NCI-H82 (cell line): ENCODE data around the gene RHCG.

Source experiments
- DNase-seq: peaks from one replicate; lab custom pipeline; 2025; lab: John Stamatoyannopoulos, UW

Gene RHCG

GRCh38 chr15:89496155-89497098, at the start of gene RHCG:
Gene RHCG (minus strand): TSS chr15:89496583. CDS start chr15:89496544, 39 bp downstream.
- DNase-seq = peak; percentile 82

GRCh38 chr15:89543389-89543788, 47.0 kb upstream of the RHCG start:
- DNase-seq = no peak

- DNase-seq = no peak
These were observed 46.0 kb upstream of the RHCG start for GRCh38 chr15:89542369-89542768.

GRCh38 chr15:89539027-89539426, 42.6 kb upstream of the RHCG start:
- DNase-seq = no peak

GRCh38 chr15:89533861-89534544, 37.6 kb upstream of the RHCG start:
- no peak for DNase-seq

- DNase-seq = peak; percentile 39
These were observed 35.6 kb upstream of the RHCG start for GRCh38 chr15:89531796-89532537.

- DNase-seq = no peak
These were observed 34.6 kb upstream of the RHCG start for GRCh38 chr15:89530976-89531375.

- DNase-seq = no peak
These were observed 32.5 kb upstream of the RHCG start for GRCh38 chr15:89528757-89529352.

GRCh38 chr15:89526601-89527441, 30.4 kb upstream of the RHCG start:
- no peak for DNase-seq

GRCh38 chr15:89526181-89526580, 29.8 kb upstream of the RHCG start:
- no peak for DNase-seq

- peak; percentile 70 for DNase-seq
These were observed 27.8 kb upstream of the RHCG start for GRCh38 chr15:89524184-89524583.

GRCh38 chr15:89523101-89523500, 26.7 kb upstream of the RHCG start:
- no peak for DNase-seq

- peak; percentile 83 for DNase-seq
These were observed 25.2 kb upstream of the RHCG start for GRCh38 chr15:89521605-89522004.

GRCh38 chr15:89515477-89515876, 19.1 kb upstream of the RHCG start:
- no peak for DNase-seq

GRCh38 chr15:89514596-89515406, 18.4 kb upstream of the RHCG start:
- no peak for DNase-seq

- no peak for DNase-seq
These were observed 17.8 kb upstream of the RHCG start for GRCh38 chr15:89514186-89514585.

GRCh38 chr15:89513284-89513683, 16.9 kb upstream of the RHCG start:
- no peak for DNase-seq

GRCh38 chr15:89512631-89513030, 16.2 kb upstream of the RHCG start:
- no peak for DNase-seq

- DNase-seq = no peak
These were observed 9.8 kb upstream of the RHCG start for GRCh38 chr15:89506026-89506686.

GRCh38 chr15:89504166-89504565, 7.8 kb upstream of the RHCG start:
- no peak for DNase-seq
